Activated CD4-positive, alpha-beta T cell treated with anti-CD3 and anti-CD28 coated beads for 4 hours (primary cell): ENCODE measurements around the gene RHO.
"Not testable (repeated sequence)": the region's sequence is repeated elsewhere in the genome, so short reads cannot be mapped to it uniquely, and the experiment has no call there.

Experiments used
- DNase-seq, 2 donors: peaks; one replicate each; pipeline ENCODE4 v3.0.0-alpha.2; 2020

Gene RHO

GRCh38 chr3:129528589-129529100 lies at the start of gene RHO:
RHO (plus strand) TSS chr3:129528639; CDS start chr3:129528734, 95 bp downstream.
- DNase-seq = no peak

GRCh38 chr3:129481225-129481765 lies 47.1 kb upstream of the RHO start:
- DNase-seq = not testable (repeated sequence)

GRCh38 chr3:129481766-129482332 lies 46.6 kb upstream of the RHO start:
- peak; percentile 43 to 45 for DNase-seq

- DNase-seq = no peak
Observed at GRCh38 chr3:129482721-129483120, 45.7 kb upstream of the RHO start.

- no peak for DNase-seq
Observed at GRCh38 chr3:129483870-129484269, 44.6 kb upstream of the RHO start.

GRCh38 chr3:129485146-129485545 lies 43.3 kb upstream of the RHO start:
- not testable (repeated sequence) for DNase-seq

GRCh38 chr3:129485721-129486663 lies 42.4 kb upstream of the RHO start:
- DNase-seq = no peak

GRCh38 chr3:129486664-129487035 lies 41.8 kb upstream of the RHO start:
- DNase-seq = no peak

- no peak for DNase-seq
Observed at GRCh38 chr3:129487183-129487867, 41.1 kb upstream of the RHO start.

GRCh38 chr3:129487868-129488335 lies 40.5 kb upstream of the RHO start:
- not testable (repeated sequence) for DNase-seq

- DNase-seq = not testable (repeated sequence)
Observed at GRCh38 chr3:129489258-129489657, 39.2 kb upstream of the RHO start.

- peak; percentile 36 to 40 for DNase-seq
Observed at GRCh38 chr3:129490273-129490675, 38.2 kb upstream of the RHO start.

- not testable (repeated sequence) for DNase-seq
Observed at GRCh38 chr3:129491077-129491476, 37.4 kb upstream of the RHO start.

GRCh38 chr3:129491794-129492193 lies 36.6 kb upstream of the RHO start:
- DNase-seq = no peak

GRCh38 chr3:129492691-129493090 lies 35.7 kb upstream of the RHO start:
- no peak for DNase-seq

- no peak for DNase-seq
Observed at GRCh38 chr3:129493206-129493605, 35.2 kb upstream of the RHO start.

- DNase-seq = not testable (repeated sequence)
Observed at GRCh38 chr3:129494499-129494898, 33.9 kb upstream of the RHO start.

GRCh38 chr3:129495006-129495639 lies 33.3 kb upstream of the RHO start:
- not testable (repeated sequence) for DNase-seq

- not testable (repeated sequence) for DNase-seq
Observed at GRCh38 chr3:129497876-129498275, 30.6 kb upstream of the RHO start.

- not testable (repeated sequence) for DNase-seq
Observed at GRCh38 chr3:129498603-129499488, 29.6 kb upstream of the RHO start.
